ENCODE data around the gene MTERF2. TPM values are rescaled to one million over a fixed set of nuclear protein-coding genes. Genes with fewer than 3 reads are reported as not detected.

Gene MTERF2
- total RNA-seq = 12.1 and 12.5 TPM in 2 replicates
- long read RNA-seq, transcript MTERF2-202 (3 exons, 1,763 nt) = minor isoform, 11 of 88 reads
- long read RNA-seq, transcript MTERF2-201 (3 exons, 1,790 nt) = major isoform, 28 of 88 reads
- long read RNA-seq, transcript MTERF2-207 (2 exons, 3,235 nt) = minor isoform, 26 of 88 reads
- long read RNA-seq, partial matches to known transcripts = 0 of 88 reads
- long read RNA-seq, other reads (novel, unspliced or antisense) = 19 of 88 reads

- peaks cover 30% of the 10 kb centered on the region for H3K4me1 Mint-ChIP-seq (ENCODE audit: unreplicated experiment)
- H3K9me3 Mint-ChIP-seq (ENCODE audit: unreplicated experiment) = no peaks in the 10 kb centered on the region
- peaks cover 23% of the 10 kb centered on the region for H3K36me3 Mint-ChIP-seq (ENCODE audit: unreplicated experiment)
- DNase-seq (ENCODE audit: extremely low spot score, unreplicated experiment) = peak; percentile 97
- H3K27ac Mint-ChIP-seq (ENCODE audit: unreplicated experiment) = peak within 1 kb of the TSS; percentile 98
- no peak for TF ChIP-seq CTCF (IDR thresholded peaks at IDR 0.05)
- peak within 1 kb of the TSS; percentile 94 for H3K4me3 Mint-ChIP-seq (ENCODE audit: unreplicated experiment)
- H3K27me3 Mint-ChIP-seq (ENCODE audit: unreplicated experiment) = no peaks in the 10 kb centered on the region
Measured at GRCh38 chr12:106986625-106987389, at the start of gene MTERF2. Gene MTERF2 (minus strand): TSS chr12:106987146. CDS start chr12:106978714, 8,432 bp downstream.

- H3K27ac Mint-ChIP-seq (ENCODE audit: unreplicated experiment) = no peak overlapping the region
- no peaks in the 10 kb centered on the region for H3K27me3 Mint-ChIP-seq (ENCODE audit: unreplicated experiment)
- H3K36me3 Mint-ChIP-seq (ENCODE audit: unreplicated experiment) = no peaks in the 10 kb centered on the region
Measured at GRCh38 chr12:107035733-107036132, 48.8 kb upstream of the MTERF2 start.

GRCh38 chr12:107033758-107034739, 47.1 kb upstream of the MTERF2 start:
- no peak overlapping the region for H3K27ac Mint-ChIP-seq (ENCODE audit: unreplicated experiment)
- H3K4me3 Mint-ChIP-seq (ENCODE audit: unreplicated experiment) = no peak overlapping the region
- TF ChIP-seq CTCF (IDR thresholded peaks at IDR 0.05) = no peak
- no peaks in the 10 kb centered on the region for H3K36me3 Mint-ChIP-seq (ENCODE audit: unreplicated experiment)
- DNase-seq (ENCODE audit: extremely low spot score, unreplicated experiment) = no peak
- no peaks in the 10 kb centered on the region for H3K27me3 Mint-ChIP-seq (ENCODE audit: unreplicated experiment)
- peaks cover 3% of the 10 kb centered on the region for H3K9me3 Mint-ChIP-seq (ENCODE audit: unreplicated experiment)
- H3K4me1 Mint-ChIP-seq (ENCODE audit: unreplicated experiment) = peaks cover 14% of the 10 kb centered on the region

More at GRCh38 chr12:107035733-107036132, 48.8 kb upstream of the MTERF2 start:
- DNase-seq (ENCODE audit: extremely low spot score, unreplicated experiment) = no peak
- Mint-ChIP-seq H3K9me3 (ENCODE audit: unreplicated experiment) (peaks cover 3% of the 10 kb centered on the region), H3K4me1 (ENCODE audit: unreplicated experiment) (peaks cover 11% of the 10 kb centered on the region), H3K4me3 (ENCODE audit: unreplicated experiment) (no peak overlapping the region)
- TF ChIP-seq CTCF (IDR thresholded peaks at IDR 0.05) = no peak

GRCh38 chr12:107032266-107032665, 45.3 kb upstream of the MTERF2 start:
- no peak for DNase-seq (ENCODE audit: extremely low spot score, unreplicated experiment)
- Mint-ChIP-seq H3K27ac (ENCODE audit: unreplicated experiment) (no peak overlapping the region), H3K4me1 (ENCODE audit: unreplicated experiment) (peaks cover 29% of the 10 kb centered on the region), H3K4me3 (ENCODE audit: unreplicated experiment) (no peak overlapping the region), H3K27me3 (ENCODE audit: unreplicated experiment) (no peaks in the 10 kb centered on the region), H3K9me3 (ENCODE audit: unreplicated experiment) (peaks cover 3% of the 10 kb centered on the region), H3K36me3 (ENCODE audit: unreplicated experiment) (no peaks in the 10 kb centered on the region)
- no peak for TF ChIP-seq CTCF (IDR thresholded peaks at IDR 0.05)

Data from osteocyte (in vitro differentiated cells).